Measurements from ENCODE around the gene FRMPD3.

DNA sequence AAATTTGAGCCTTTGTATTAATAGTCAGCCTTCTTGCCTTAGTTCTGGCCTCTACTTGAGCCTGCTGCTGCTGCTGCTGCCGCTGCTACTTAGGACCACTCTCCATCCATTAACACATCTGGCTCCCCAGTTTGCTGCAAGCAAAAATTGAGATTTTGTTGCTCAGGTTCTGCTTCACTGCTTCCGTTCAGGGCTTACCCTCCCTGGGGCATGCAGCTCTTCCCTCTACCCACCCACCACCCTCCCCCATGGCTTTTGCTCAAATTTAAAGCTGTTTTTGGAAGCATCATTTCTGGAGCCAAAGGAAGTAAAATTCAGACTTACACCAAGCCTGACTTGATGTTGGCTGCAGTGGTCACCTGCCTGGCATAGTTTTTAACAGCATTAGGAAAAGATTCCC lies 28.9 kb upstream of the FRMPD3 start:
- no peak for TF ChIP-seq CTCF (conservative IDR thresholded peaks at IDR 0.05)
- no peak for TF ChIP-seq EZH2 (IDR thresholded peaks at IDR 0.05; ENCODE audit: low read depth)
